ENCODE measurements around the gene PERM1.
"Not testable (repeated sequence)": the region's sequence is repeated elsewhere in the genome, so short reads cannot be mapped to it uniquely, and the experiment has no call there.

The PERM1 gene

GRCh38 chr1:980137-980571, 1.7 kb downstream of the PERM1 start:
- DNase-seq (ENCODE audit: extremely low read depth in 1 of 2, low read depth in 1 of 2): no peak

- no peak for DNase-seq (ENCODE audit: extremely low read depth in 1 of 2, low read depth in 1 of 2)
Observed at GRCh38 chr1:979744-980072, 2.2 kb downstream of the PERM1 start.

GRCh38 chr1:978835-979743, 2.8 kb downstream of the PERM1 start:
- DNase-seq (ENCODE audit: extremely low read depth in 1 of 2, low read depth in 1 of 2): no peak

- DNase-seq (ENCODE audit: extremely low read depth in 1 of 2, low read depth in 1 of 2): no peak
Observed at GRCh38 chr1:978069-978834, 3.6 kb downstream of the PERM1 start.

- not testable (repeated sequence) for DNase-seq (ENCODE audit: extremely low read depth in 1 of 2, low read depth in 1 of 2)
Observed at GRCh38 chr1:976791-977190, 5.1 kb downstream of the PERM1 start.

- peak in 1 of 2 donors; percentile 42 for DNase-seq (ENCODE audit: extremely low read depth in 1 of 2, low read depth in 1 of 2)
Observed at GRCh38 chr1:975896-976683, 5.8 kb downstream of the PERM1 start.

GRCh38 chr1:975365-975764, 6.5 kb downstream of the PERM1 start:
- no peak for DNase-seq (ENCODE audit: extremely low read depth in 1 of 2, low read depth in 1 of 2)

GRCh38 chr1:974687-975328, 7.1 kb downstream of the PERM1 start:
- DNase-seq (ENCODE audit: extremely low read depth in 1 of 2, low read depth in 1 of 2): no peak

- DNase-seq (ENCODE audit: extremely low read depth in 1 of 2, low read depth in 1 of 2): no peak
Observed at GRCh38 chr1:974293-974640, 7.6 kb downstream of the PERM1 start.

GRCh38 chr1:973459-974292, 8.2 kb downstream of the PERM1 start:
- DNase-seq (ENCODE audit: extremely low read depth in 1 of 2, low read depth in 1 of 2): no peak

- no peak for DNase-seq (ENCODE audit: extremely low read depth in 1 of 2, low read depth in 1 of 2)
Observed at GRCh38 chr1:972726-973458, 9.0 kb downstream of the PERM1 start.

- DNase-seq (ENCODE audit: extremely low read depth in 1 of 2, low read depth in 1 of 2): no peak
Observed at GRCh38 chr1:971751-972506, 10.0 kb downstream of the PERM1 start.

- no peak for DNase-seq (ENCODE audit: extremely low read depth in 1 of 2, low read depth in 1 of 2)
Observed at GRCh38 chr1:970973-971730, 10.7 kb downstream of the PERM1 start.

- no peak for DNase-seq (ENCODE audit: extremely low read depth in 1 of 2, low read depth in 1 of 2)
Observed at GRCh38 chr1:970242-970972, 11.5 kb downstream of the PERM1 start.

GRCh38 chr1:969260-969855, 12.5 kb downstream of the PERM1 start:
- DNase-seq (ENCODE audit: extremely low read depth in 1 of 2, low read depth in 1 of 2): no peak

GRCh38 chr1:967466-968343, 14.2 kb downstream of the PERM1 start:
- DNase-seq (ENCODE audit: extremely low read depth in 1 of 2, low read depth in 1 of 2): no peak
